GM12875 (cell line): ENCODE results near the gene CPAMD8.

Experiments used
- H3K4me3 ChIP-seq: one replicate; pipeline ENCODE4 v1.5.1; 2011; ENCODE audit warnings: low read depth, low read length, control low read depth
- CTCF ChIP-seq: IDR thresholded peaks from 2 replicates; pipeline ENCODE4 v1.5.1; 2011; ENCODE audit warnings: low read depth, mild to moderate bottlenecking, control low read depth, inconsistent platforms, low read length, moderate library complexity, borderline replicate concordance; ENCODE audit not compliant: insufficient read depth

Gene CPAMD8

GRCh38 chr19:16957855-16958254, 68.8 kb downstream of the CPAMD8 start:
- H3K4me3 ChIP-seq = no peak overlapping the region
- TF ChIP-seq CTCF = no peak

DNA sequence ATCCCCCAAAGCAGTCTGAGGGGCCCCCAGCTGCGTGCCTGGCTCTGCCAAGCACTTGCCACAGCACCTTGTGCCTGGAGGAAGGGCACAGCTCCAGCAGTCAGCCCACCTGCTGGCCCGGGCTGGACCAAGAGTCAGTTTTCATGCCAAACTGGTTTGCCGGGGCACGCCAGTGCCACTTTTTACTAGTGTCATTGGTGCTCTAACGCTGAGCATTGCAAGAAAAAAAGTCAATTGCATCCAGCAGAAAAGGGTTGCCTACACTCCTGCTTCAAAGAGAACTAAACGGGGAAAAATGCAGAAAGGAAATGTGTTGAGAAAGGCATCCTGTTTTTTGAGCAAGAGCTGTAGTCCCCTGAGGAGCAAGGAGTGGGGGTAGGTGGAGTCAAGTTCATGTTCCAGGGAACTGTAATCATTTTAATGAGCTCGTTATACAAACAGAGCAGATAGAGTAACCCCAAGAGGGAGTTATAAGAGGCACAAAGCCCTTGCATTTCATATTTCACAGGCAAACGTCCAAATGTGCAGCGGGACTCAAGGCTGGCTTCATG, 69.4 kb downstream of the CPAMD8 start:
- no peak for TF ChIP-seq CTCF
- H3K4me3 ChIP-seq = no peak overlapping the region

- TF ChIP-seq CTCF = no peak
Observed at GRCh38 chr19:16955161-16955560, 71.4 kb downstream of the CPAMD8 start.

DNA sequence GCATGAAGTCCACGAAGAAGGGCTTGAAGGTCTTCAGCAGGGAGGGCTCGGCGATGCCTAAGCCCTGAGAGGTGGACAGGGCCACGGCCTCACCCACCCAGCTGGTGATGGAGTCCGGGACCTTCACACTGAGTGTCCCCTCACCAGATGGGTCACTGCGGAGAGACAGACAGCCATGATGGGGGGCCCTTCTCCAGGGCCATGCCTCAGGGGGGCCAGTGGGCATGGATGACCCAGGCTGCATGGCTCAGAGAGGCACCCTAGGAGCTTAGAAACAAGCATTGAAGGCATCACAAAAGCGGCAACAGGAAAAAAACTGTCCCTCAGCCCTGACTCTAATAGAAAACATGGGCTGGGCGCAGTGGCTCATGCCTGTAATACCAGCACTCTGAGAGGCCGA, 74.6 kb downstream of the CPAMD8 start:
- no peak for TF ChIP-seq CTCF
- no peak overlapping the region for H3K4me3 ChIP-seq

More at GRCh38 chr19:16955161-16955560, 71.4 kb downstream of the CPAMD8 start:
- H3K4me3 ChIP-seq = no peak overlapping the region

DNA sequence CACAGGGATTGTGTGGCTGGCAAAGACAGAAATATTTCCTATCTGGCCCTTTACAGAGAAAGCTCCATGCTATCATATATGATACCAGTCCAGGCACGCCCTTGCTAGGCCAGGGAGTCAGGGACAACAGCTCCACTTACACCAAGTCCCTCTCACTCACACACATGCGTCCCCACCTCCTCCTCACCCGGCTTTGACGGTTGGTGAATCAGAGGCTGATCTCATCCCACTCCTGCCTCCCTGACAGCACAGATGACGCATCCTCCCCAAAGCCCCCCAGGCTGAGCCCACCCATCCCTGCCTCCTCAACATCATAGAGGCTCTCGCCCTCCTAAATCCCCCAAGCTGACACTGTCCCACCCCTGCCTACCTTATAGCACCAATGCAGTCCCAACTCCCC, 75.1 kb downstream of the CPAMD8 start:
- TF ChIP-seq CTCF = no peak
- H3K4me3 ChIP-seq = no peak overlapping the region

DNA sequence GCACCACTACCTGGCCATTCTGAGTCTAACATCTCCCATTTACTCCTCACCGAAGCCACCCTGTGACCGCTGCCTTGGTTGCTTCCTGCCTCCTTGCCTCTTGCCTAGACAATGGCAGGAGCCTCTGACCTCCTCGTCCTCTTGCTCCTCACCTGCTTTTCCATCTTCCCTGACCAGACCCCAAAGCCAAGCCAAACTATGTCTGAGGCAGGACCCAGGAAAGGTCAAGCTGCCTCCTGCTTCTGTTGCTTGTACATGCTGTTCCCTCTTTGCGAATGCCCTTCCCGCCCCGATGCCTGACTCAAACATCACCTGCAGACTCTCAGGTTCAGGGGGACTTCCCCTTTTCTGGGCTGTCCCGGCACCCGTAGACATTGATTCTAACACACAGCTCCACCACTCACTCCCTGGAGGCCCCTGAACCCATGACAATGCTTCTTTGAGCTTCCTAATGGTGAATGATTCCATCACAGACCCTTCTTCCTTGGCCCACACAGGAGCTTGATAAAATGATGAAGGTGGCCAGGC, 77.0 kb downstream of the CPAMD8 start:
- H3K4me3 ChIP-seq = no peak overlapping the region
- TF ChIP-seq CTCF = no peak

DNA sequence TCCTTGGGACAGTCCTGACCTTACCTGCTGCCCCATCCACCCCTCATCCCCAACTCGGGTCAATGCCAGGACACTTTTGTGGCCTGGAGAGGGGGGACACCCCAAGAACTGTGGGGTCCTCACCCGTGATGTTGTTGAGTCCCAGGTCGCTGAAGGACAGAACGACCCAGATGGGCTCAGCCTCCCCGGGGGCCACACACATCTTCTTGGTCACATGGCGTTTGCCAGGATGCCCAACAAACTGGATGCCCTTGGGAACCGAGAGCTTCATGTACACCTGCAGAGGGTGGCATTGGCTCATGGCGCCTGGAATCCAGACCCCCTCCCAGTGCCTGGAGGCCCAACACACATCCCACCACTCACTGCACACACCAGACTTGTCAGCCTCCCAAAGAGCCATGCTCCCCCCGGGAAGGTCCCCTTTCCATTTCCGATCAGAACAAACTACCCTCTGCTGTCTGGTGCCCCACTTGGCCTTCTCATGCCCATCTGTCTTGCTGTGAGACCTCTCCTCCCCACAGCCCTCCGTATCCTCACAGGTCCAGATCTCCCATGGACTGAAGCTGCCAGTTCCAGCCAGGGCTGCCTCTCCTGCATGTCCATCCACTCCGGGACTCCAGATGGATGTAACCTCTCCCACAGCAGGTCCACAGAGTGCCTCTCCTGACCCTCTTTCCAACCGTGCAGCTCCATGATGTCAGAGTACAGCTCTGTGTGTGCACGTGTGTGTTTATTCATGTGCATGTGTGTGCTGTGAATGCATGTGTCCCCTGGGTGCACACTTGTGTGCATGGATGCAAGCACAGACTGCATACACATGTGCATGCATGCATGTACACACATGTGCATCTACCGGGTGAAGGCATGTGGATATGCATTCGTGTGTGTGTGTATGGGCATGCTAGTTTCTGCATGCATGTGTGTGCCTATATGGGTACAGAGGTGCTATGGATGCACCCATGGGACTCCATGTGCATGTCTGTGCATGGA, 79.4 kb downstream of the CPAMD8 start:
- H3K4me3 ChIP-seq = no peak overlapping the region
- TF ChIP-seq CTCF = no peak
